Fibroblast of pulmonary artery (primary cell): ENCODE measurements around the gene ITCH.
A peak's percentile ranks its signal among the peaks of the same experiment; 100 is the strongest.
"Not testable (repeated sequence)": the region's sequence is repeated elsewhere in the genome, so short reads cannot be mapped to it uniquely, and the experiment has no call there.

Source experiments
- DNase-seq: peaks from one replicate; pipeline ENCODE4 v3.0.0-alpha.2; 2010; ENCODE audit warnings: low read depth
- H3K4me3 ChIP-seq: replicated peaks from 2 replicates; pipeline ENCODE4 v1.5.1; 2011; ENCODE audit warnings: low read depth, mild to moderate bottlenecking, control low read depth, low read length, moderate library complexity
- TF ChIP-seq, protein P1 (sequence below): IDR thresholded peaks from 2 replicates; pipeline ENCODE4 v1.5.1; 2011; ENCODE audit warnings: mild to moderate bottlenecking, control low read depth, low read length, inconsistent platforms; ENCODE audit errors: missing control alignments

ITCH gene

DNA sequence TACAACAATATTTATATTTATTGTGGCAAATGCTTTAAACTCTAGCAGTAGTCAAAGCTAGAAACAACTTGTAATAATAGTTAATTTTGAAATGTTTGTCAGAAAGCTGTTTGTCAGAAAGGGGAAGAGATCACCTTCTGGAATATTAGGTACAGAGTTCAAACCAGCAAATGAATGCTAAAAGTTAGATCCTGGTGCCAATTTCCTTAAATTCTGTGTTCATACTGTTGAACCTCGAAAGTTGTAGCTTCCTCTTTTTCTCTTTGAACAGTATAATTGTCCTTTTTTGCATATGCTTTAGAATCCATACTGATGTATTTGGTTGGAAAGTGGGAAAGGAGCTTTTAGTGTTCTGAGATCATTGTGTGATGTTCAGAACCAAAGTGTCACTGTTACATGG is 22.4 kb downstream of the ITCH start:
- TF ChIP-seq, protein P1, sequence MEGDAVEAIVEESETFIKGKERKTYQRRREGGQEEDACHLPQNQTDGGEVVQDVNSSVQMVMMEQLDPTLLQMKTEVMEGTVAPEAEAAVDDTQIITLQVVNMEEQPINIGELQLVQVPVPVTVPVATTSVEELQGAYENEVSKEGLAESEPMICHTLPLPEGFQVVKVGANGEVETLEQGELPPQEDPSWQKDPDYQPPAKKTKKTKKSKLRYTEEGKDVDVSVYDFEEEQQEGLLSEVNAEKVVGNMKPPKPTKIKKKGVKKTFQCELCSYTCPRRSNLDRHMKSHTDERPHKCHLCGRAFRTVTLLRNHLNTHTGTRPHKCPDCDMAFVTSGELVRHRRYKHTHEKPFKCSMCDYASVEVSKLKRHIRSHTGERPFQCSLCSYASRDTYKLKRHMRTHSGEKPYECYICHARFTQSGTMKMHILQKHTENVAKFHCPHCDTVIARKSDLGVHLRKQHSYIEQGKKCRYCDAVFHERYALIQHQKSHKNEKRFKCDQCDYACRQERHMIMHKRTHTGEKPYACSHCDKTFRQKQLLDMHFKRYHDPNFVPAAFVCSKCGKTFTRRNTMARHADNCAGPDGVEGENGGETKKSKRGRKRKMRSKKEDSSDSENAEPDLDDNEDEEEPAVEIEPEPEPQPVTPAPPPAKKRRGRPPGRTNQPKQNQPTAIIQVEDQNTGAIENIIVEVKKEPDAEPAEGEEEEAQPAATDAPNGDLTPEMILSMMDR, result no peak
- no peak overlapping the region for H3K4me3 ChIP-seq
- no peak for DNase-seq

DNA sequence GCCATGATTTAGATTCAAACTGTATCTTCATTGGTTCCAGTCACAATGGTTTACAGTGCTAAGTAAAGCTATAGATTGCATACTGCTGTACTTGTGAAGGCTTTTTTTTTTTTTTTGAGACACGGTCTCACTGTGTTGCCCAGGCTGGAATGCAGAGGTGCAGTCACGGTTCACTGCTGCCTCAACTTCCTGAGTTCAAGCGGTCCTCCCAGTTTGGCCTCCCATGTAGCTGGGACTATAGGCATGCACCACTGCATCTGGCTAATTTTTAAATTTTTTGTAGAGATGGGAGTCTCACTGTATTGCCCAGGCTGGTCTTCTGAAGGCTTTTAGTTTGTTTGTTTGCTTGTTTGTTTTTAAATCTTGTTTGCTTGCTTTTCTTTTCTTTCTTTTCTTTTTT is 24.9 kb downstream of the ITCH start:
- TF ChIP-seq, protein P1, result no peak
- DNase-seq, result no peak
- H3K4me3 ChIP-seq, result no peak overlapping the region

DNA sequence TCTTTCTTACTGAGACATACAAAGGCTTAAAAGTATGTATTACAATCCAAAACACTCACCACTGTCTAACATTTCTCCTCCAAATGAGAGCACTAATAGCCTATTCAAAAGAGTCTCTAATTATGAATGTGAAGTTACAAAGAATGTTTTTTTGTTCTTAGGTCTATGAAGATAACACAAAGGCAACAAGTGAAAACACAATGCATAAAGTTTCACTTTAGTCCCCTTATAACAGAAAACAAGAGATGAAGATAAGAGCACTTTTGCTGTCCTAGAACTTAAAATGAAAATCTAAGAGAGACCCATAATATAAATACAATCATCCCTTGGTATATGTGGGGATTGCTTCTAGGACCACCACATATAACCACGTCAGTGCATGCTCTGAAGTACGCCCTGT is 25.6 kb downstream of the ITCH start:
- TF ChIP-seq, protein P1, result no peak
- H3K4me3 ChIP-seq, result no peak overlapping the region
- no peak for DNase-seq

DNA sequence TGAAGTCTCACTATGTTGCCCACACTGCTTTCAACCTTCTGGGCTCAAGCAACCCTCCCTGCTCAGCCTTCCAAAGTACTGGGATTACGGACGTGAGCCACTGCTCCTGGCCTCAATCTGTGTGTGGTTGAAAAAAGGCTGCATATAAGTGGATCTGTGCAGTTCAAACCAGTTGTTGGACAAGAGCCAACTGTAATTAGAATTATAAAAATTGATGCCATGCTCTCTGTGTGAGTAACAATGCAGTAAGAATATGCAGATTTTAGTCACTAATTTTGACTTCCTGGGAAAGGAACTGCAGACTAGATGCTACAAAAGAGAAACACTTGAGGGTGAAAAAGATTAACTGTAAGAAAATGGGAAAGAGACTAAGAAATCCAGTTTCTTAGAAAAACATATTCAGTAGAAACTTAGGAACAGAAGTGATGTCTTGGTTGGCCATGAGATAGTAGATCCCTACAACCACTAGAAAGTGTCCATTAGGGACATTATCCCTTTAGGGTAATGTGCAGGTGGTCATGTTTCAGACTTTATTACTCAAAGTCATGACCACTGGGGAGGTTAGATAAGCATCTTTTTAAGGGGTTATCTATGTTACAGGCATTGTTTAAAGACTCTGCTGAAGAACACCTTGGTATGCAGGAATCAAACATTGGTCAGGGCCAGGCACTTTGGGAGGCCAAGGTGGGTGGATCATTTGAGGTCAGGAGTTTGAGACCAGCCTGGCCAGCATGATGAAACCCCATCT is 26.3 kb downstream of the ITCH start:
- no peak overlapping the region for H3K4me3 ChIP-seq
- TF ChIP-seq, protein P1, result no peak
- no peak for DNase-seq

DNA sequence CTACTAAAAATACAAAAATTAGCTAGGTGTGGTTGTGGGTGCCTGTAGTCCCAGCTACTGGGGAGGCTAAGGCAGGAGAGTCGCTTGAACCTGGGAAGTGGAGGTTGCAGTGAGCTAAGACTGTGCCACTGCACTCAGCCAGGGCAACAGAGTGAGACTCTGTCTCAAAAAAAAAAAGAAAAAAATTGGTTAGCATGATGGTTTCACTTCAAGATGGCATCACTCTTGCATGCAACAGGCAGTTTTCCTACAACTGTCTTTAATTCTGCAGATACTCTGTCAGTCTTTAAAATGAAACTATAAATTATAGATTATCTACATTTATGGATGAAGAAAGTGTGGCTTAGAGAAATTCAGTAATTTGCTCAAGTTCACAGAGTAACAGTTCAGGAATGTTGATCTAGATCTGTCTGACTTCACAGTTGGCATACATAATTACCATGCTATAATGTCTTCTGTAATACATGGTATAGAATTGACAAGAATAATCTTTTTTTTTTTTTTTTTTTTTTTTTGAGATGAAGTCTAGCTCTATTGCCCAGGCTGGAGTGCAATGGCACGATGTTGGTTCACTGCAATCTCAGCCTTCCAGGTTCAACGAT is 27.0 kb downstream of the ITCH start:
- no peak for DNase-seq
- TF ChIP-seq, protein P1, result no peak
- no peak overlapping the region for H3K4me3 ChIP-seq

DNA sequence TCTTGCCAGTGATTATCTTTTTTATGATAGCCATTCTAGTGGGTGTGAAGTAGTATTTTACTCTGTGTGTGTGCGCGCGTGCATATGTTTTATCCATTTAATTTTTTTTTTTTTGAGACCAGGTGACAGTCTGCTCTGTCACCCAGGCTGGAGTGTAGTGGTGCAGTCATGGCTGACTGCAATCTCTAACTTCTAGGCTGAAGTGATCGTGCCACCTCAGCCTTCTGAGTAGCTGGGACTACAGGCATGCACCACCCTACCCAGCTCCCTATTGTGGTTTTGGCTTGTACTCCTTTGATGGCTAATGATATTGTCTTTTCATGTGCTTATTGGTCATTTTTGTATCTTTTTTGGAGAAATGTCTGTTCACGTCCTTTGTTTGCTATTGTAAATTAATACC is 33.3 kb downstream of the ITCH start:
- H3K4me3 ChIP-seq, result no peak overlapping the region
- TF ChIP-seq, protein P1, result no peak
- DNase-seq, result no peak

DNA sequence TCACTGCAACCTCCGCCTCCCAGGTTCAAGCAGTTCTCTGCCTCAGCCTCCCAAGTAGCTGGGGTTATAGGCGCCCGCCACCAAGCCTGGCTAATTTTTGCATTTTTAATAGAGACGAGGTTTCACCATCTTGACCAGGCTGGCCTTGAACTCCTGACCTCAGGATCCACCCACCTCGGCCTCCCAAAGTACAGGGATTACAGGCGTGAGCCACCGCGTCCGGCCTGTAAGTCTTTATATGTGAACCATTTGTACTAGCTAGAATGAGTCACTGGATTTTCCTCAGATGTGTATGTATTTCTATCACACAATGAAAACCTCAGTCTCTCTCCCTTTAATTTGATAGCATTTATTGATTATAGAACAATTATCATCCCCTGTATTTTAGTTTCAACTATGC is 34.0 kb downstream of the ITCH start:
- no peak overlapping the region for H3K4me3 ChIP-seq
- DNase-seq, result no peak
- TF ChIP-seq, protein P1, result no peak

DNA sequence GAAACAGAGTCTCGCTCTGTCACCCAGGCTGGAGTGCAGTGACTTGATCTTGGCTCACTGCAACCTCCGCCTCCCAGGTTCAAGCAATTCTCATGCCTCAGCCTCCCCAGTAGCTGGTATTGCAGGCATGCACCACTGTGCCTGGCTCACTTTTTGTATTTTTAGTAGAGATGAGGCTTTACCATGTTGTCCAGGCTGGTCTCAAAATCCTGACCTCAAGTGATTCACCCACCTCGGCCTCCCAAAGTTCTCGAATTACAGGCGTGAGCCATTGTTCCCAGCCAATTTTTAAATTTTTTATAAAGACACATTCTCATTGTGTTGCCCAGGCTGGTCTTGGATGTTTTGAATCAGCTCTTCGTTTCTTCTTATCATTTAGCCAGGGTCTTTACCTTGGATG is 37.7 kb downstream of the ITCH start:
- not testable (repeated sequence) for H3K4me3 ChIP-seq
- peak; percentile 66 for DNase-seq
